AG09309 (cell line): ENCODE measurements around the gene TACC2.

Experiments
- DNase-seq: peaks from one replicate; pipeline ENCODE4 v3.0.0-alpha.2; 2010; ENCODE audit warnings: low read depth
- H3K4me3 ChIP-seq: 2 replicates; pipeline ENCODE4 v1.5.1; 2011; ENCODE audit warnings: mild to moderate bottlenecking, low read depth, low read length, moderate library complexity; ENCODE audit not compliant: control insufficient read depth
- CTCF ChIP-seq: IDR thresholded peaks from 2 replicates; pipeline ENCODE4 v1.5.1; 2011; ENCODE audit warnings: mild to moderate bottlenecking, low read depth, low read length, inconsistent platforms; ENCODE audit not compliant: insufficient read depth, control insufficient read depth; ENCODE audit errors: missing control alignments

TACC2 gene

DNA sequence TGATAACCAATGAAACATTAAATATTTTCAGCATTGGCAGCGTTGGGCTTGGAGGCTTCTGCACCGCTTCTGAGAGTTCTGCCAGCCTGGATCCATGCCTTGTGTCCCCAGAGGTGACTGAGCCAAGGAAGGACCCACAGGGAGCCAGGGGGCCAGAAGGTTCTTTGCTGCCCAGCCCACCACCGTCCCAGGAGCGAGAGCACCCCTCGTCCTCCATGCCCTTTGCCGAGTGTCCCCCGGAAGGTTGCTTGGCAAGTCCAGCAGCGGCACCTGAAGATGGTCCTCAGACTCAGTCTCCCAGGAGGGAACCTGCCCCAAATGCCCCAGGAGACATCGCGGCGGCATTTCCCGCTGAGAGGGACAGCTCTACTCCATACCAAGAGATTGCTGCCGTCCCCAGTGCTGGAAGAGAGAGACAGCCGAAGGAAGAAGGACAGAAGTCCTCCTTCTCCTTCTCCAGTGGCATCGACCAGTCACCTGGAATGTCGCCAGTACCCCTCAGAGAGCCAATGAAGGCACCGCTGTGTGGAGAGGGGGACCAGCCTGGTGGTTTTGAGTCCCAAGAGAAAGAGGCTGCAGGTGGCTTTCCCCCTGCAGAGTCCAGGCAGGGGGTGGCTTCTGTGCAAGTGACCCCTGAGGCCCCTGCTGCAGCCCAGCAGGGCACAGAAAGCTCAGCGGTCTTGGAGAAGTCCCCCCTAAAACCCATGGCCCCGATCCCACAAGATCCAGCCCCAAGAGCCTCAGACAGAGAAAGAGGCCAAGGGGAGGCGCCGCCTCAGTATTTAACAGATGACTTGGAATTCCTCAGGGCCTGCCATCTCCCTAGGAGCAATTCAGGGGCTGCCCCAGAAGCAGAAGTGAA lies 93.9 kb downstream of the TACC2 start:
- no peak overlapping the region for H3K4me3 ChIP-seq
- DNase-seq, result no peak
- no peak for TF ChIP-seq CTCF

- TF ChIP-seq CTCF, result no peak
- no peak for DNase-seq
- H3K4me3 ChIP-seq, result no peak overlapping the region
These were observed 94.6 kb downstream of the TACC2 start for GRCh38 chr10:122083478-122084025.

DNA sequence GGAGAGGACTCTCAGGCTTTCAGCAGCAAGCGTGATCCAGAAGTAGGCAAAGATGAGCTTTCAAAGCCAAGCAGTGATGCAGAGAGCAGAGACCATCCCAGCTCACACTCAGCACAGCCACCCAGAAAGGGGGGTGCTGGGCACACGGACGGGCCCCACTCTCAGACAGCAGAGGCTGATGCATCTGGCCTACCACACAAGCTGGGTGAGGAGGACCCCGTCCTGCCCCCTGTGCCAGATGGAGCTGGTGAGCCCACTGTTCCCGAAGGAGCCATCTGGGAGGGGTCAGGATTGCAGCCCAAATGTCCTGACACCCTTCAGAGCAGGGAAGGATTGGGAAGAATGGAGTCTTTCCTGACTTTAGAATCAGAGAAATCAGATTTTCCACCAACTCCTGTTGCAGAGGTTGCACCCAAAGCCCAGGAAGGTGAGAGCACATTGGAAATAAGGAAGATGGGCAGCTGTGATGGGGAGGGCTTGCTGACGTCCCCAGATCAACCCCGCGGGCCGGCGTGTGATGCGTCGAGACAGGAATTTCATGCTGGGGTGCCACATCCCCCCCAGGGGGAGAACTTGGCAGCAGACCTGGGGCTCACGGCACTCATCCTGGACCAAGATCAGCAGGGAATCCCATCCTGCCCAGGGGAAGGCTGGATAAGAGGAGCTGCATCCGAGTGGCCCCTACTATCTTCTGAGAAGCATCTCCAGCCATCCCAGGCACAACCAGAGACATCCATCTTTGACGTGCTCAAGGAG lies 95.5 kb downstream of the TACC2 start:
- DNase-seq, result no peak
- TF ChIP-seq CTCF, result no peak

GRCh38 chr10:122085423-122085911 lies 96.5 kb downstream of the TACC2 start:
- DNase-seq, result no peak
- TF ChIP-seq CTCF, result no peak
- no peak overlapping the region for H3K4me3 ChIP-seq

More for the DNA sequence above, 95.5 kb downstream of the TACC2 start:
- no peak overlapping the region for H3K4me3 ChIP-seq

DNA sequence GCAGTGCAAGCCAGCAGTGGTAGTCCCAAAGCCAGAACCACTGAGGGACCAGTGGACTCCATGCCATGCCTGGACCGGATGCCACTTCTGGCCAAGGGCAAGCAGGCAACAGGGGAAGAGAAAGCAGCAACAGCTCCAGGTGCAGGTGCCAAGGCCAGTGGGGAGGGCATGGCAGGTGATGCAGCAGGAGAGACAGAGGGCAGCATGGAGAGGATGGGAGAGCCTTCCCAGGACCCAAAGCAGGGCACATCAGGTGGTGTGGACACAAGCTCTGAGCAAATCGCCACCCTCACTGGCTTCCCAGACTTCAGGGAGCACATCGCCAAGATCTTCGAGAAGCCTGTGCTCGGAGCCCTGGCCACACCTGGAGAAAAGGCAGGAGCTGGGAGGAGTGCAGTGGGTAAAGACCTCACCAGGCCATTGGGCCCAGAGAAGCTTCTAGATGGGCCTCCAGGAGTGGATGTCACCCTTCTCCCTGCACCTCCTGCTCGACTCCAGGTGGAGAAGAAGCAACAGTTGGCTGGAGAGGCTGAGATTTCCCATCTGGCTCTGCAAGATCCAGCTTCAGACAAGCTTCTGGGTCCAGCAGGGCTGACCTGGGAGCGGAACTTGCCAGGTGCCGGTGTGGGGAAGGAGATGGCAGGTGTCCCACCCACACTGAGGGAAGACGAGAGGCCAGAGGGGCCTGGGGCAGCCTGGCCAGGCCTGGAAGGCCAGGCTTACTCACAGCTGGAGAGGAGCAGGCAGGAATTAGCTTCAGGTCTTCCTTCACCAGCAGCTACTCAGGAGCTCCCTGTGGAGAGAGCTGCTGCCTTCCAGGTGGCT lies 97.7 kb downstream of the TACC2 start:
- no peak for DNase-seq
- no peak for TF ChIP-seq CTCF
- H3K4me3 ChIP-seq, result no peak overlapping the region

DNA sequence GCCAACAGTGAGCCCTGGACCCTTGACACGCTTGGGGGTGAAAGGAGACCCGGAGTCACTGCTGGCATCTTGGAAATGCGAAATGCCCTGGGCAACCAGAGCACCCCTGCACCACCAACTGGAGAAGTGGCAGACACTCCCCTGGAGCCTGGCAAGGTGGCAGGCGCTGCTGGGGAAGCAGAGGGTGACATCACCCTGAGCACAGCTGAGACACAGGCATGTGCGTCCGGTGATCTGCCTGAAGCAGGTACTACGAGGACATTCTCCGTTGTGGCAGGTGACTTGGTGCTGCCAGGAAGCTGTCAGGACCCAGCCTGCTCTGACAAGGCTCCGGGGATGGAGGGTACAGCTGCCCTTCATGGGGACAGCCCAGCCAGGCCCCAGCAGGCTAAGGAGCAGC lies 98.5 kb downstream of the TACC2 start:
- H3K4me3 ChIP-seq, result no peak overlapping the region
- no peak for DNase-seq
- TF ChIP-seq CTCF, result no peak
